ENCODE measurements around the gene PYCARD. TPM values are rescaled to one million over a fixed set of nuclear protein-coding genes. Genes with fewer than 3 reads are reported as not detected.
A peak's percentile ranks its signal among the peaks of the same experiment; 100 is the strongest.
"Not testable (repeated sequence)": the region's sequence is repeated elsewhere in the genome, so short reads cannot be mapped to it uniquely, and the experiment has no call there.

PYCARD gene
- 10 to 100 TPM; 25.4 to 50.2 (median 37.8) TPM for total RNA-seq

GRCh38 chr16:31202414-31203375 lies at the start of gene PYCARD:
Gene PYCARD, minus strand, starts transcription at chr16:31202760. Its CDS starts 70 bp downstream, at chr16:31202690.
- TF ChIP-seq CTCF (IDR thresholded peaks at IDR 0.05) = no peak
- DNase-seq (ENCODE audit: low spot score) (no peak), ATAC-seq (ENCODE audit: low FRiP score) (peak; percentile 43)

GRCh38 chr16:31251435-31251834 lies 48.9 kb upstream of the PYCARD start:
- ATAC-seq (ENCODE audit: low FRiP score) = no peak
- TF ChIP-seq CTCF (IDR thresholded peaks at IDR 0.05) = no peak
- DNase-seq (ENCODE audit: low spot score) = no peak

- DNase-seq (ENCODE audit: low spot score) (no peak), ATAC-seq (ENCODE audit: low FRiP score) (no peak)
- TF ChIP-seq CTCF (IDR thresholded peaks at IDR 0.05) = no peak
These were observed 48.3 kb upstream of the PYCARD start for GRCh38 chr16:31250782-31251384.

GRCh38 chr16:31248344-31248743 lies 45.8 kb upstream of the PYCARD start:
- no peak for DNase-seq (ENCODE audit: low spot score)
- no peak for ATAC-seq (ENCODE audit: low FRiP score)
- TF ChIP-seq CTCF (IDR thresholded peaks at IDR 0.05) = no peak

GRCh38 chr16:31246296-31246695 lies 43.7 kb upstream of the PYCARD start:
- TF ChIP-seq CTCF (IDR thresholded peaks at IDR 0.05) = no peak
- DNase-seq (ENCODE audit: low spot score) (no peak), ATAC-seq (ENCODE audit: low FRiP score) (no peak)

GRCh38 chr16:31245598-31245997 lies 43.0 kb upstream of the PYCARD start:
- not testable (repeated sequence) for ATAC-seq (ENCODE audit: low FRiP score); DNase-seq (ENCODE audit: low spot score)

GRCh38 chr16:31243734-31244670 lies 41.4 kb upstream of the PYCARD start:
- TF ChIP-seq CTCF (IDR thresholded peaks at IDR 0.05) = no peak
- no peak for ATAC-seq (ENCODE audit: low FRiP score)
- DNase-seq (ENCODE audit: low spot score) = no peak
